Kidney (tissue), 14 donors: ENCODE data around the gene CMTM7. TPM values are rescaled to one million over a fixed set of nuclear protein-coding genes. Genes with fewer than 3 reads are reported as not detected.

Source experiments
- DNase-seq, 5 donors: peaks; one replicate each; pipeline ENCODE4 v3.0.0-alpha.2; 2013 to 2020
- FAIRE-seq: peaks from 2 replicates; lab custom pipeline; 2012; peaks lifted over from hg19 to GRCh38; lab: Jason Lieb, UNC
- H3K27ac ChIP-seq, 2 donors: one replicate each; pipeline ENCODE4 v1.7.0; 2013; ENCODE audit warnings: low read depth in 2 of 2, low read length in 2 of 2, inconsistent platforms in 1 of 2
- H3K27me3 ChIP-seq: one replicate; pipeline ENCODE4 v1.7.1; 2013; ENCODE audit warnings: low read length, inconsistent platforms; ENCODE audit not compliant: control insufficient read depth, insufficient read depth
- H3K36me3 ChIP-seq, 3 donors: one replicate each; pipeline versions ENCODE4 v1.7.0 to v1.7.1; 2013; ENCODE audit warnings: low read length in 3 of 3, control low read depth in 1 of 3, inconsistent platforms in 1 of 3; ENCODE audit not compliant: insufficient read depth in 3 of 3, control insufficient read depth in 2 of 3
- H3K4me1 ChIP-seq, 3 donors: one replicate each; pipeline versions ENCODE4 v1.7.0 to v1.7.1; 2013; ENCODE audit warnings: low read length in 3 of 3, inconsistent platforms in 1 of 3, low read depth in 1 of 3; ENCODE audit not compliant: control insufficient read depth in 2 of 3, insufficient read depth in 2 of 3
- H3K4me3 ChIP-seq, 3 donors: one replicate each; pipeline versions ENCODE4 v1.7.0 to v1.8.1; 2013; ENCODE audit warnings: low read length in 3 of 3, control low read depth in 1 of 3, inconsistent platforms in 1 of 3
- H3K9ac ChIP-seq, 3 donors: one replicate each; pipeline versions ENCODE4 v1.7.0 to v1.7.1; 2013; ENCODE audit warnings: low read length in 3 of 3, control low read depth in 1 of 3, inconsistent platforms in 1 of 3
- H3K9me3 ChIP-seq, 3 donors: one replicate each; pipeline versions ENCODE4 v1.7.0 to v1.7.1; 2013; ENCODE audit warnings: low read length in 3 of 3, control low read depth in 1 of 3, inconsistent platforms in 1 of 3; ENCODE audit not compliant: control insufficient read depth in 2 of 3, insufficient read depth in 1 of 3
- intact Hi-C: fragments of 100-400 bp; cut with DNase I; formaldehyde crosslinking; loops from one replicate; pipeline ENCODE4 v1.11.1; 2022
- polyA plus RNA-seq: library from polyadenylated mRNA; stranded (reverse); fragments of 350-450 nt; fragmentation: Illumina TruSeq; extraction: RNeasy Lipid Tissue Mini Kit (QIAGEN cat#74804); gene quantifications from one replicate; pipeline ENCODE4 v1.2.3, GENCODE V29; 2014; ENCODE audit warnings: low read depth, low replicate concordance; ENCODE audit not compliant: insufficient read depth
- total RNA-seq: library from RNA; stranded (reverse); fragmentation: NEBNext Ultra II Directional; extraction: Animal tissue kit (Norgen Biotek cat#: 25700); gene quantifications from one replicate; pipeline ENCODE4 v1.2.1, GENCODE V29; 2021
- TF ChIP-seq, protein P1 (sequence below): IDR thresholded peaks from 3 replicates; pipeline ENCODE4 v1.5.1; 2012; ENCODE audit warnings: mild to moderate bottlenecking, moderate library complexity, borderline replicate concordance; ENCODE audit not compliant: insufficient read depth; ENCODE audit errors: extremely low read depth
- donor health status: control.
- donor health status: control.
- donor health status: control.
- donor health status: control.
- donor health status: control.
- donor health status: DM: yes; HTN: yes; CAD: no.
- donor health status: Normal renal cell carcinoma (clear cell type).

CMTM7 gene
- total and polyA plus RNA-seq, 2 donors from 2014 or later: 26.0 to 38.2 TPM

- DNase-seq (no peak), FAIRE-seq (no peak)
- Histone ChIP-seq H3K27me3 (no peaks in the 10 kb centered on the region), H3K36me3 (no peaks in the 10 kb centered on the region), H3K4me1 (peaks cover 0 to 3% (median 0%) of the 10 kb centered on the region in 3 donors), H3K4me3 (peak overlapping the region in 1 of 3 donors; percentile 29), H3K9me3 (no peaks in the 10 kb centered on the region), H3K9ac (no peak overlapping the region), H3K27ac (peak overlapping the region in 1 of 2 donors; percentile 38)
- intact Hi-C loops: no loop called here
- TF ChIP-seq, protein P1, sequence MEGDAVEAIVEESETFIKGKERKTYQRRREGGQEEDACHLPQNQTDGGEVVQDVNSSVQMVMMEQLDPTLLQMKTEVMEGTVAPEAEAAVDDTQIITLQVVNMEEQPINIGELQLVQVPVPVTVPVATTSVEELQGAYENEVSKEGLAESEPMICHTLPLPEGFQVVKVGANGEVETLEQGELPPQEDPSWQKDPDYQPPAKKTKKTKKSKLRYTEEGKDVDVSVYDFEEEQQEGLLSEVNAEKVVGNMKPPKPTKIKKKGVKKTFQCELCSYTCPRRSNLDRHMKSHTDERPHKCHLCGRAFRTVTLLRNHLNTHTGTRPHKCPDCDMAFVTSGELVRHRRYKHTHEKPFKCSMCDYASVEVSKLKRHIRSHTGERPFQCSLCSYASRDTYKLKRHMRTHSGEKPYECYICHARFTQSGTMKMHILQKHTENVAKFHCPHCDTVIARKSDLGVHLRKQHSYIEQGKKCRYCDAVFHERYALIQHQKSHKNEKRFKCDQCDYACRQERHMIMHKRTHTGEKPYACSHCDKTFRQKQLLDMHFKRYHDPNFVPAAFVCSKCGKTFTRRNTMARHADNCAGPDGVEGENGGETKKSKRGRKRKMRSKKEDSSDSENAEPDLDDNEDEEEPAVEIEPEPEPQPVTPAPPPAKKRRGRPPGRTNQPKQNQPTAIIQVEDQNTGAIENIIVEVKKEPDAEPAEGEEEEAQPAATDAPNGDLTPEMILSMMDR: no peak
These were observed 41.3 kb downstream of the CMTM7 start for GRCh38 chr3:32432711-32433530.

DNA sequence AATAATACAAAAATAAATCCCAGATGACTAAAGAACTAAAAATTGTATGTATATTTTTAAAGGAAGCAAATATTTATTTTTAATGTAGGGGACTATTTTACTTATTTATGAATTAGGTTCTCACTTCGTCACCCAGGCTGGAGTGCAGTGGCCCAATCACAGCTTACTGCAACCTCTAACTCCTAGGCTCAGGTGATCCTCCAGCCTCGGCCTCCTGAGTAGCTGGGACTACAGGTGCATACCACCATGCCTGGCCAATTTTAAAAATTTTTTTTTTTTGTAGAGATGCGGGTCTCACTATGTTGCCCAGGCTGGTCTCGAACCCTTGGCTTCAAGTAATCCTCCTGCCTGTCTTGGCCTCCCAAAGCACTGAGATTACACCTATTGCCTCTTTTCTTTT, 42.6 kb downstream of the CMTM7 start:
- H3K4me1 ChIP-seq: no peaks in the 10 kb centered on the region
- no peak overlapping the region for H3K27ac ChIP-seq
- FAIRE-seq (no peak), DNase-seq (no peak)
- H3K4me3 ChIP-seq: no peak overlapping the region
- H3K9ac ChIP-seq: no peak overlapping the region
- no peaks in the 10 kb centered on the region for H3K9me3 ChIP-seq
- no peaks in the 10 kb centered on the region for H3K36me3 ChIP-seq
- intact Hi-C loops: no loop called here
- TF ChIP-seq, protein P1: no peak
- H3K27me3 ChIP-seq: no peaks in the 10 kb centered on the region

DNA sequence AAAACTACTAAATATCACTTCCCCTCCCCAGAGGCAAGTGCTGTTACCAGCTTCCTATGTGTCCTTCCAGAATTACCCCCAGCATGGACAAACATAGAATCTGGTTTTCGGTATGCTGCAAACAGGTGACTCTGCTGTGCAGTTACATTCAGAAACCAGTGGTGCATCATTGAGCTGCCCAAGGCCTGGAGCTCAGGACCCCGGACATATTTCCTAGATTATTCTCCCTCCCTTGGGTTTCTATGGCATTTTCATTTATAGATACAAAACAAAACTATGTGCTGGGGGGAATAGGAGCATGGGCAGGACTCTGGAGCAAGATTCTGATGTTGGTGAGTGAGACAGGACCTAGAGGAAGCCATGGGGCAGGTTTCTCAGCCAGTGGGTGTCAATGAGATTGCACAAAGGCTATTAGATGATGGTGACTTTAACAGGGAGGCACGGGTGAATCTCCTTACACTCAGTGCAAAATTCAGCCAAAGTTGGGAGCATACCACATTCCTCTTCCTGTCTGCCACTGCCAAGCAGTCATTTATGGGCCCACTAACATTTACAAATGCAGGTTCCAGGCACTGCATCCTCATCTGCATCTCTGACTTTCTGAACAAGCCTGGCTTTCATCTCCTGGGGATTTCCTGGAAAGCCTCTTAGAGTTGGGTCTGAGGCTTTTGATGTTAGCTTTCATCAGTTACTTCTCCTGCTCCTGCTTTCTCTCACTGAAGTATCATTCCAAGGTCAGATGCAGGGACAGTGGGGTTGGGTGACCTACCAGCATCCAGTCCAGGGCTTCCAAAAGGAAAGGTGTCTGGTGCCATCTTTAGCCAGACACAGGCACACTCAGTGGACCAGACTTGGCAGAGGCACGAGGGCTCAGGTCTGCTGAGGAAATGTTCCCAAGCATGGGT, 44.5 kb downstream of the CMTM7 start:
- no peak for DNase-seq
- H3K9ac ChIP-seq: no peak overlapping the region
- TF ChIP-seq, protein P1: no peak
- H3K4me3 ChIP-seq: no peak overlapping the region
- FAIRE-seq: no peak
- no peaks in the 10 kb centered on the region for H3K4me1 ChIP-seq
- no peaks in the 10 kb centered on the region for H3K36me3 ChIP-seq
- no peaks in the 10 kb centered on the region for H3K27me3 ChIP-seq
- H3K27ac ChIP-seq: no peak overlapping the region
- no peaks in the 10 kb centered on the region for H3K9me3 ChIP-seq
- intact Hi-C loops: no loop called here
